Neural cell (in vitro differentiated cells): ENCODE results near the gene NOTCH2.
"Not testable (repeated sequence)": the region's sequence is repeated elsewhere in the genome, so short reads cannot be mapped to it uniquely, and the experiment has no call there.

ENCODE experiments used
- EP300 ChIP-seq: fragments of 450-650 bp; conservative IDR thresholded peaks from 2 replicates; pipeline ENCODE4 v1.6.1; 2014; ENCODE audit warnings: antibody characterized with exemption, mild to moderate bottlenecking, moderate library complexity; ENCODE audit not compliant: poor library complexity, severe bottlenecking
- EZH2 ChIP-seq: fragments of 200-600, 300-800 bp; shearing (Covaris generic), sonication (generic); IDR thresholded peaks from 2 replicates; pipeline ENCODE4 v1.6.1; 2014; ENCODE audit warnings: antibody characterized with exemption, low read length, borderline replicate concordance, mild to moderate bottlenecking; ENCODE audit not compliant: insufficient read depth, poor library complexity, severe bottlenecking
- MXI1 ChIP-seq: fragments of 450-650 bp; conservative IDR thresholded peaks from 2 replicates; pipeline ENCODE4 v1.6.1; 2014; ENCODE audit warnings: antibody characterized with exemption, mild to moderate bottlenecking; ENCODE audit not compliant: poor library complexity, severe bottlenecking
- POLR2AphosphoS5 ChIP-seq: IDR thresholded peaks from 2 replicates; pipeline ENCODE4 v1.6.1; 2012
- RAD21 ChIP-seq: fragments of 450-650 bp; conservative IDR thresholded peaks from 2 replicates; pipeline ENCODE4 v1.6.1; 2014; ENCODE audit warnings: antibody characterized with exemption, mild to moderate bottlenecking, moderate library complexity
- TF ChIP-seq, protein P1 (sequence below): fragments of 450-650 bp; IDR thresholded peaks from 2 replicates; pipeline ENCODE4 v1.5.1; 2014; ENCODE audit warnings: antibody characterized with exemption, mild to moderate bottlenecking, moderate library complexity; ENCODE audit not compliant: poor library complexity, severe bottlenecking

DNA sequence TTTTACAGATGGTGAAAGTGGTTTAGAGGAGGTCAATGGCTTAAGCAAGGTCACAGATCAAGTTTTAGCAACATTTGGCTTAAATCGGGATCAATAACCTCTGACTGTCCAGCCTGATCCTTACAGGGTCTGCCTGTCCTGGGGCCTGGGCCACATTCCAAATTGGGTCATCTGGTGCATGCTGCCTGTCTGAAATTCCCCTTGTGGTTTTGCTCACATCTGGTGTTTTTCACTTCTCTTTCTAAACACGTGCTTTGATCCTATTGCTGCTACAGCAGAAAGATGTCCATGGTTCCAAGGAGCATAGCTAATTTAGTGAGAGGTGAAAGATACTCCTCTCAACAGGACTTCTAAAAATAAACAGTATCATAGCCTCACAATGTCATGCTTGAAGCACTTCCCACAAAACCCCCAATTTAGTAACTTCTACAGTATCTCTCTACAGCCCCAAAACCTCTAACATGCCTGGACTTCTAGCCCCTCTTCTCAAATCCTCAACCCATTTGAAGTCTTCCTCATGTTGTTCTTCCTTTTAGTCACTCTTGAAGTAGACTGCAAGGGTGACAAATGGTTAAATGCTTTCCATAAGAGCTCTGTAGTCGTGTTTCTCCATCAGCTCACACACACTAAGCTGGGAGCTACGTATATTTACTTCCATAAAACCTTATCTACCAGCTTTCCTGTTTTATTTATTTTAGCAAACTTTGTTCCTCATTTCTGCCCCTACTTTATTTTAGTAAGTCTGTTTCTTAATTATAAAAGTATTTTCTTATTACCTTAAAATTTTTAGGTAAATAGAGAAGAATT lies 48.1 kb upstream of the NOTCH2 start:
- TF ChIP-seq, protein P1, sequence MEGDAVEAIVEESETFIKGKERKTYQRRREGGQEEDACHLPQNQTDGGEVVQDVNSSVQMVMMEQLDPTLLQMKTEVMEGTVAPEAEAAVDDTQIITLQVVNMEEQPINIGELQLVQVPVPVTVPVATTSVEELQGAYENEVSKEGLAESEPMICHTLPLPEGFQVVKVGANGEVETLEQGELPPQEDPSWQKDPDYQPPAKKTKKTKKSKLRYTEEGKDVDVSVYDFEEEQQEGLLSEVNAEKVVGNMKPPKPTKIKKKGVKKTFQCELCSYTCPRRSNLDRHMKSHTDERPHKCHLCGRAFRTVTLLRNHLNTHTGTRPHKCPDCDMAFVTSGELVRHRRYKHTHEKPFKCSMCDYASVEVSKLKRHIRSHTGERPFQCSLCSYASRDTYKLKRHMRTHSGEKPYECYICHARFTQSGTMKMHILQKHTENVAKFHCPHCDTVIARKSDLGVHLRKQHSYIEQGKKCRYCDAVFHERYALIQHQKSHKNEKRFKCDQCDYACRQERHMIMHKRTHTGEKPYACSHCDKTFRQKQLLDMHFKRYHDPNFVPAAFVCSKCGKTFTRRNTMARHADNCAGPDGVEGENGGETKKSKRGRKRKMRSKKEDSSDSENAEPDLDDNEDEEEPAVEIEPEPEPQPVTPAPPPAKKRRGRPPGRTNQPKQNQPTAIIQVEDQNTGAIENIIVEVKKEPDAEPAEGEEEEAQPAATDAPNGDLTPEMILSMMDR, result not testable (repeated sequence)
- TF ChIP-seq RAD21, POLR2AphosphoS5, EZH2, EP300, MXI1: not testable (repeated sequence)
